Measurements from ENCODE around the gene EDEM1.
"Not testable (repeated sequence)": the region's sequence is repeated elsewhere in the genome, so short reads cannot be mapped to it uniquely, and the experiment has no call there.

The EDEM1 gene

GRCh38 chr3:5172018-5172417 lies 15.5 kb upstream of the EDEM1 start:
- DNase-seq, result no peak

- not testable (repeated sequence) for DNase-seq
These were observed 8.5 kb upstream of the EDEM1 start for GRCh38 chr3:5179036-5179435.

GRCh38 chr3:5181469-5182141 lies 5.9 kb upstream of the EDEM1 start:
- DNase-seq, result no peak

GRCh38 chr3:5183714-5184113 lies 3.8 kb upstream of the EDEM1 start:
- DNase-seq, result not testable (repeated sequence)

GRCh38 chr3:5184499-5184898 lies 3.0 kb upstream of the EDEM1 start:
- DNase-seq, result no peak

GRCh38 chr3:5185093-5185673 lies 2.3 kb upstream of the EDEM1 start:
- no peak for DNase-seq

- DNase-seq, result peak in 1 of 51 donors; percentile 12
These were observed 1.2 kb upstream of the EDEM1 start for GRCh38 chr3:5186089-5186857.

GRCh38 chr3:5186858-5187155 lies 700 bp upstream of the EDEM1 start:
- peak in 1 of 51 donors; percentile 40 for DNase-seq

- DNase-seq, result peak in 16 of 51 donors; percentile 17 to 62 (median 42)
These were observed 462 bp downstream of the EDEM1 start for GRCh38 chr3:5187920-5188418.

- DNase-seq, result peak in 1 of 51 donors; percentile 45
These were observed 1.1 kb downstream of the EDEM1 start for GRCh38 chr3:5188419-5189221.

GRCh38 chr3:5190147-5190791 lies 2.8 kb downstream of the EDEM1 start:
- DNase-seq, result no peak

GRCh38 chr3:5191555-5192304 lies 4.2 kb downstream of the EDEM1 start:
- no peak for DNase-seq

GRCh38 chr3:5192571-5193365 lies 5.3 kb downstream of the EDEM1 start:
- DNase-seq, result no peak

- DNase-seq, result no peak
These were observed 6.8 kb downstream of the EDEM1 start for GRCh38 chr3:5194341-5194740.

- DNase-seq, result no peak
These were observed 7.4 kb downstream of the EDEM1 start for GRCh38 chr3:5194801-5195509.

- DNase-seq, result peak in 2 of 51 donors; percentile 12 to 17
These were observed 8.1 kb downstream of the EDEM1 start for GRCh38 chr3:5195605-5196004.

GRCh38 chr3:5197022-5197421 lies 9.5 kb downstream of the EDEM1 start:
- no peak for DNase-seq

- DNase-seq, result no peak
These were observed 10.2 kb downstream of the EDEM1 start for GRCh38 chr3:5197470-5198312.

Measured in hypothalamus (tissue), 51 donors.